ENCODE results near the gene FHL3. TPM values are rescaled to one million over a fixed set of nuclear protein-coding genes. Genes with fewer than 3 reads are reported as not detected.
"Not testable (repeated sequence)": the region's sequence is repeated elsewhere in the genome, so short reads cannot be mapped to it uniquely, and the experiment has no call there.

Gene FHL3
- total RNA-seq, 4 donors from 2014 or later: 3.0 to 19.1 (median 12.2) TPM

DNA sequence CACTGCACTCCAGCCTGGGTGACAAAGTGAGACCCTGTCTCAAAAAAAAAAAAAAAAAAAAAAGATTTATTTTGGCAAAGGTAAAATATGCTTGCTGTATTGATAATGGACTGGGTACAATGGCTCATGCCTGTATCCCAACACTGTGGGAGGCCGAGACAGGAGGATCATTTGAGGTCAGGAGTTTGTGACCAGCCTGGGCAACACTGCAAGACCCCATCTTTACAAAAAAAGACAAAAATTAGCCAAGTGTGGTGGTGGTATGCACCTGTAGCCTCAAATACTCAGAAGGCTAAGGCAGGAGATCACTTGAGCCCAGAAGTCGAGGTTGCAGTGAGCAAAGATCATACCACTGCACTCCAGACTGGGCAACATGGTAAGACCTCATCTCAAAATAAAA lies 21.8 kb downstream of the FHL3 start:
- WGBS, 2 donors (ENCODE audit: low coverage in 1 of 2): 98 to 100% methylated on average over 2 of the region's 2 CpGs
- TF ChIP-seq, protein P1, sequence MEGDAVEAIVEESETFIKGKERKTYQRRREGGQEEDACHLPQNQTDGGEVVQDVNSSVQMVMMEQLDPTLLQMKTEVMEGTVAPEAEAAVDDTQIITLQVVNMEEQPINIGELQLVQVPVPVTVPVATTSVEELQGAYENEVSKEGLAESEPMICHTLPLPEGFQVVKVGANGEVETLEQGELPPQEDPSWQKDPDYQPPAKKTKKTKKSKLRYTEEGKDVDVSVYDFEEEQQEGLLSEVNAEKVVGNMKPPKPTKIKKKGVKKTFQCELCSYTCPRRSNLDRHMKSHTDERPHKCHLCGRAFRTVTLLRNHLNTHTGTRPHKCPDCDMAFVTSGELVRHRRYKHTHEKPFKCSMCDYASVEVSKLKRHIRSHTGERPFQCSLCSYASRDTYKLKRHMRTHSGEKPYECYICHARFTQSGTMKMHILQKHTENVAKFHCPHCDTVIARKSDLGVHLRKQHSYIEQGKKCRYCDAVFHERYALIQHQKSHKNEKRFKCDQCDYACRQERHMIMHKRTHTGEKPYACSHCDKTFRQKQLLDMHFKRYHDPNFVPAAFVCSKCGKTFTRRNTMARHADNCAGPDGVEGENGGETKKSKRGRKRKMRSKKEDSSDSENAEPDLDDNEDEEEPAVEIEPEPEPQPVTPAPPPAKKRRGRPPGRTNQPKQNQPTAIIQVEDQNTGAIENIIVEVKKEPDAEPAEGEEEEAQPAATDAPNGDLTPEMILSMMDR (IDR thresholded peaks at IDR 0.05): no peak
- TF ChIP-seq POLR2AphosphoS5 (IDR thresholded peaks at IDR 0.05) (no peak), POLR2A (IDR thresholded peaks at IDR 0.05) (no peak), EP300 (IDR thresholded peaks at IDR 0.05; ENCODE audit: low read depth) (no peak)
- no peak overlapping the region for H3K27ac ChIP-seq
- in situ Hi-C loops (cut with MboI; ENCODE audit: low pct_ligation_motif_present in 1 of 4, low pct_unique_long_range_greater_than_20kb in 1 of 4, low sequenced_read_pairs in 3 of 4) (no loop called here), intact Hi-C loops (cut with DNase I; ENCODE audit: low total_unique reads) (no loop called here)
- no peak for DNase-seq
- H3K36me3 ChIP-seq: peaks cover 0 to 85% (median 39%) of the 10 kb centered on the region in 4 donors
- peaks cover under 1 to 10% (median 4%) of the 10 kb centered on the region in 4 donors for H3K4me1 ChIP-seq
- H3K4me3 ChIP-seq: no peak overlapping the region
- no peaks in the 10 kb centered on the region for H3K9me3 ChIP-seq
- H3K27me3 ChIP-seq: no peaks in the 10 kb centered on the region

DNA sequence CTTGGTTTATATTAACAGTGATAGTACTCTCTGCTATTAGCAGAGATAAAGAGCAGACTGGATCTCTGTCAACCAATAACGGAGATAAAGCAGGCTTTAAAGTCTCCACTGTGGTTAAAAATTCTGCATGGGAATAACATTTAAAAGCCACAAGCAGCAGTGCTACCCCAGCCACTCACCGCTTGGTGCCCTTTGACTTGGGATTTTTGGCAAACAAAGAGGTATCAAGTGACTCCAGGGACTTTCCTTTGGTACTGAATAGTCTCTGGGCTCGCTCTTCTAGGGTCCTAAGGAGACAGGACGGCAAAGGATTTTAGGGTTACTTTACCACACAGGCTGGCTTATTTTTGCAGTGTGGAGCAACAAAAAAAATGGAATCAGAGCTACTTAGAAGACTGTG lies 26.8 kb downstream of the FHL3 start:
- 92 to 96% methylated on average over 4 of the region's 4 CpGs for WGBS, 2 donors (ENCODE audit: low coverage in 1 of 2)
- H3K4me3 ChIP-seq: no peak overlapping the region
- no peaks in the 10 kb centered on the region for H3K9me3 ChIP-seq
- no peak for TF ChIP-seq POLR2A (IDR thresholded peaks at IDR 0.05)
- no peak for TF ChIP-seq EP300 (IDR thresholded peaks at IDR 0.05; ENCODE audit: low read depth)
- TF ChIP-seq POLR2AphosphoS5 (IDR thresholded peaks at IDR 0.05): no peak
- TF ChIP-seq, protein P1 (IDR thresholded peaks at IDR 0.05): no peak
- DNase-seq: no peak
- no peaks in the 10 kb centered on the region for H3K27me3 ChIP-seq
- H3K4me1 ChIP-seq: peaks cover 0 to 3% (median 0%) of the 10 kb centered on the region in 4 donors
- in situ Hi-C loops (cut with MboI; ENCODE audit: low pct_ligation_motif_present in 1 of 4, low pct_unique_long_range_greater_than_20kb in 1 of 4, low sequenced_read_pairs in 3 of 4) (no loop called here), intact Hi-C loops (cut with DNase I; ENCODE audit: low total_unique reads) (no loop called here)
- H3K27ac ChIP-seq: no peak overlapping the region
- H3K36me3 ChIP-seq: peaks cover 0 to 84% (median 38%) of the 10 kb centered on the region in 4 donors

DNA sequence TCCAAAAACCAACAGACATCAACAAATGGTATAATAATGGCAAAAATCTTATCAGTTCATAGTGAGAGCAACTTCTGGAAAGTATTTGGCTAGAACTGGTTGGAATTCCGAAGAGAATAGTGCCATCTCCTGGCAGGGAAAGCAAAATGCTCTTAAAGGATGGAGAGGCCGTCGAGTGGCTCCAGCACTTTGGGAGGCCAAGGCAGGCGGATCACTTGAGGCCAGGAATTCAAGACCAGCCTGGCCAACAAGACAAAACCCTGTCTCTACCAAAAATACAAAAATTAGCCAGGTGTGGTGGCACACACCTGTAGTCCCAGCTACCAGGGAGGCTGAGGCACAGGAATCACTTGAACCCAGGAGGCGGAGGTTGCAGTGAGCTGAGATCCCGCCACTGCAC lies 30.2 kb downstream of the FHL3 start:
- H3K36me3 ChIP-seq: peaks cover 0 to 61% (median 27%) of the 10 kb centered on the region in 4 donors
- H3K4me1 ChIP-seq; H3K9me3 ChIP-seq; H3K27ac ChIP-seq; H3K4me3 ChIP-seq; in situ Hi-C loops (cut with MboI; ENCODE audit: low pct_ligation_motif_present in 1 of 4, low pct_unique_long_range_greater_than_20kb in 1 of 4, low sequenced_read_pairs in 3 of 4); H3K27me3 ChIP-seq; DNase-seq; intact Hi-C loops (cut with DNase I; ENCODE audit: low total_unique reads): not testable (repeated sequence)
- TF ChIP-seq, protein P1 (IDR thresholded peaks at IDR 0.05): peak; percentile 49 to 57 (median 50)
- 56 to 60% methylated on average over 5 to 6 of the region's 6 CpGs for WGBS, 2 donors (ENCODE audit: low coverage in 1 of 2)

DNA sequence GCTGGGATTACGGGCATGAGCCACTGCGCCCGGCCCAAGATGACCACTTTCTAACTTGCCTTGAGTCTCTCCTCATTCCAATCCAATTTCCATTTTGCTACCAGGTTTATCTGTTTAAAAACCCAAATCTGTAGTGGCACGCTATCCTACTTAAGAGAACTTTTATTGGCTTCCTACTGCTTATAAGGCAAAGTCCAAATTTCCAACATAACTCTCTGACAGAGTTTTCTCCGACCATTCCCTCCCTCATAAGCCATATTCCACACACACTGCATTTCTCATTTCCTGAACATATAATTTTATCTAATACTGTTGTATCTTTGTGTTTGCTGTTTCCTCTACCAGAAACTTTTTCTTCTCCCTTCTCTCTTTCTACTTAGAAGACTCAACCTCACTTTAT lies 30.7 kb downstream of the FHL3 start:
- no peak overlapping the region for H3K4me3 ChIP-seq
- H3K27me3 ChIP-seq: no peaks in the 10 kb centered on the region
- H3K4me1 ChIP-seq: peaks cover 0 to 3% (median 0%) of the 10 kb centered on the region in 4 donors
- peaks cover 0 to 57% (median 27%) of the 10 kb centered on the region in 4 donors for H3K36me3 ChIP-seq
- no peaks in the 10 kb centered on the region for H3K9me3 ChIP-seq
- in situ Hi-C loops (cut with MboI; ENCODE audit: low pct_ligation_motif_present in 1 of 4, low pct_unique_long_range_greater_than_20kb in 1 of 4, low sequenced_read_pairs in 3 of 4) (no loop called here), intact Hi-C loops (cut with DNase I; ENCODE audit: low total_unique reads) (no loop called here)
- 73 to 87% methylated on average over 5 of the region's 5 CpGs for WGBS, 2 donors (ENCODE audit: low coverage in 1 of 2)
- H3K27ac ChIP-seq: peak overlapping the region in 1 of 4 donors; percentile 3
- TF ChIP-seq POLR2AphosphoS5 (IDR thresholded peaks at IDR 0.05) (no peak), POLR2A (IDR thresholded peaks at IDR 0.05) (no peak), EP300 (IDR thresholded peaks at IDR 0.05; ENCODE audit: low read depth) (no peak)
- TF ChIP-seq, protein P1 (IDR thresholded peaks at IDR 0.05): no peak
- DNase-seq: no peak

DNA sequence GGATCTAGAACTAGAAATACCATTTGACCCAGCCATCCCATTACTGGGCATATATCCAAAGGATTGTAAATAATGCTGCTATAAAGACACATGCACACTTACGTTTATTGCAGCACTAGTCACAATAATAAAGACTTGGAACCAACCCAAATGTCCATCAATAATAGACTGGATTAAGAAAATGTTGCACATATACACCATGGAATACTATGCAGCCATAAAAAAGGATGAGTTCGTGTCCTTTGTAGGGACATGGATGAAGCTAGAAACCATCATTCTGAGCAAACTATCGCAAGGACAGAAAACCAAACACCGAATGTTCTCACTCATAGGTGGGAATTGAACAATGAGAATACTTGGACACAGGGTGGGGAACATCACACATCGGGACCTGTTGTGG lies 31.6 kb downstream of the FHL3 start:
- in situ Hi-C loops (cut with MboI; ENCODE audit: low pct_ligation_motif_present in 1 of 4, low pct_unique_long_range_greater_than_20kb in 1 of 4, low sequenced_read_pairs in 3 of 4); H3K4me1 ChIP-seq; DNase-seq; H3K9me3 ChIP-seq; H3K27ac ChIP-seq; H3K4me3 ChIP-seq; intact Hi-C loops (cut with DNase I; ENCODE audit: low total_unique reads); H3K27me3 ChIP-seq: not testable (repeated sequence)
- H3K36me3 ChIP-seq: peaks cover 0 to 57% (median 27%) of the 10 kb centered on the region in 4 donors
- 84 to 91% methylated on average over 5 of the region's 5 CpGs for WGBS, 2 donors (ENCODE audit: low coverage in 1 of 2)
